Body of pancreas (tissue), 4 donors: Measurements from ENCODE around the gene PSD2.

Source experiments
- CTCF ChIP-seq, 7 experiments: fragments of 450-650 bp in 4 of 7; fragments of 200-600 bp in 3 of 7; sonication (generic) in 3 of 7; IDR thresholded peaks; one replicate each; pipeline ENCODE4 v1.5.1; 2016 to 2019; ENCODE audit warnings: antibody characterized with exemption in 7 of 7
- POLR2A ChIP-seq, 3 donors: fragments of 450-650 bp; IDR thresholded peaks; one replicate each; pipeline ENCODE4 v1.6.1; 2016; ENCODE audit warnings: antibody characterized with exemption in 3 of 3, mild to moderate bottlenecking in 2 of 3

GRCh38 chr5:139807647-139808030 is 12.0 kb downstream of the PSD2 start:
- TF ChIP-seq CTCF (IDR thresholded peaks at IDR 0.05) (no peak), POLR2A (IDR thresholded peaks at IDR 0.05) (no peak)
